OCI-LY1 (cell line): ENCODE measurements around the gene ASTN1.

Experiments
- H2AFZ ChIP-seq: fragments of 200-600 bp; sonication (generic), shearing (Covaris generic); 2 replicates; pipeline ENCODE4 v1.6.0; 2014; ENCODE audit warnings: antibody characterized with exemption, mild to moderate bottlenecking, low read length
- H3F3A ChIP-seq: fragments of 200-600 bp; sonication (generic), shearing (Covaris generic); 2 replicates; pipeline ENCODE4 v1.6.0; 2014; ENCODE audit warnings: mild to moderate bottlenecking, antibody characterized with exemption, low read length, moderate library complexity; ENCODE audit not compliant: insufficient read depth
- H3K27ac ChIP-seq: fragments of 200-600 bp; sonication (generic); 2 replicates; pipeline ENCODE4 v1.5.1; 2014; ENCODE audit warnings: low read length, mixed run types, mild to moderate bottlenecking, low read depth; ENCODE audit not compliant: poor library complexity, severe bottlenecking
- H3K27me3 ChIP-seq: fragments of 200-600 bp; sonication (generic); 2 replicates; pipeline ENCODE4 v1.6.0; 2014; ENCODE audit warnings: antibody characterized with exemption, mild to moderate bottlenecking, low read length, moderate library complexity; ENCODE audit not compliant: insufficient read depth
- H3K36me3 ChIP-seq: fragments of 200-600 bp; sonication (generic); 2 replicates; pipeline ENCODE4 v1.6.1; 2014; ENCODE audit warnings: mild to moderate bottlenecking, antibody characterized with exemption, low read length, moderate library complexity, mixed read lengths; ENCODE audit not compliant: insufficient read depth
- H3K4me1 ChIP-seq: fragments of 200-600 bp; sonication (generic); 2 replicates; pipeline ENCODE4 v1.5.1; 2014; ENCODE audit warnings: mild to moderate bottlenecking, low read length, moderate library complexity; ENCODE audit not compliant: insufficient read depth, severe bottlenecking
- H3K4me2 ChIP-seq: fragments of 200-600 bp; sonication (generic), shearing (Covaris generic); 2 replicates; pipeline ENCODE4 v1.6.1; 2014; ENCODE audit warnings: low read length
- H3K4me3 ChIP-seq: fragments of 200-600 bp; sonication (generic); 2 replicates; pipeline ENCODE4 v1.5.1; 2014; ENCODE audit warnings: low read length, low read depth, mild to moderate bottlenecking, mixed read lengths; ENCODE audit not compliant: poor library complexity, severe bottlenecking
- H3K79me2 ChIP-seq: fragments of 200-600 bp; shearing (Covaris generic); 2 replicates; pipeline ENCODE4 v1.6.1; 2016; ENCODE audit warnings: mixed run types, low read length, mixed read lengths; ENCODE audit not compliant: insufficient read depth
- H3K9ac ChIP-seq: fragments of 200-600 bp; sonication (generic), shearing (Covaris generic); 2 replicates; pipeline ENCODE4 v1.6.1; 2014; ENCODE audit warnings: mild to moderate bottlenecking, low read length, mixed read lengths
- H3K9me2 ChIP-seq: fragments of 200-600 bp; sonication (generic), shearing (Covaris generic); 2 replicates; pipeline ENCODE4 v1.6.1; 2014; ENCODE audit warnings: low read depth, mild to moderate bottlenecking, low read length, mixed read lengths
- H3K9me3 ChIP-seq: fragments of 200-600 bp; shearing (Covaris generic); 2 replicates; pipeline ENCODE4 v1.6.1; 2014; ENCODE audit warnings: low read length, mixed read lengths
- H4K20me1 ChIP-seq: fragments of 200-600 bp; sonication (generic), shearing (Covaris generic); 2 replicates; pipeline ENCODE4 v1.6.0; 2016; ENCODE audit warnings: mild to moderate bottlenecking, low read length; ENCODE audit not compliant: insufficient read depth
- CTCF ChIP-seq: fragments of 200-600 bp; sonication (generic), shearing (Covaris generic); IDR thresholded peaks from 2 replicates; pipeline ENCODE4 v1.5.1; 2017; ENCODE audit warnings: mild to moderate bottlenecking, antibody characterized with exemption, low read length, moderate library complexity, mixed read lengths
- EZH2 ChIP-seq: fragments of 200-600 bp; sonication (generic), shearing (Covaris generic); IDR thresholded peaks from 2 replicates; pipeline ENCODE4 v1.8.0; 2017; ENCODE audit warnings: borderline replicate concordance, mixed run types, mild to moderate bottlenecking, antibody characterized with exemption, low read length, moderate library complexity, mixed read lengths

The ASTN1 gene

GRCh38 chr1:177200290-177200689 lies 35.8 kb upstream of the ASTN1 start:
- TF ChIP-seq EZH2 (no peak), CTCF (no peak)
- no peak overlapping the region for H2AFZ ChIP-seq
- H3K36me3 ChIP-seq = no peaks in the 10 kb centered on the region
- H3K4me1 ChIP-seq = no peaks in the 10 kb centered on the region
- H4K20me1 ChIP-seq = no peaks in the 10 kb centered on the region
- H3F3A ChIP-seq = no peaks in the 10 kb centered on the region
- H3K4me2 ChIP-seq = no peak overlapping the region
- no peaks in the 10 kb centered on the region for H3K79me2 ChIP-seq
- no peaks in the 10 kb centered on the region for H3K27me3 ChIP-seq
- no peak overlapping the region for H3K27ac ChIP-seq
- no peak overlapping the region for H3K9ac ChIP-seq
- no peaks in the 10 kb centered on the region for H3K9me2 ChIP-seq
- no peak overlapping the region for H3K4me3 ChIP-seq
- no peaks in the 10 kb centered on the region for H3K9me3 ChIP-seq

- no peaks in the 10 kb centered on the region for H3K9me3 ChIP-seq
- H3K79me2 ChIP-seq = no peaks in the 10 kb centered on the region
- no peaks in the 10 kb centered on the region for H4K20me1 ChIP-seq
- H3K9ac ChIP-seq = no peak overlapping the region
- TF ChIP-seq CTCF (no peak), EZH2 (no peak)
- H2AFZ ChIP-seq = no peak overlapping the region
- H3K36me3 ChIP-seq = no peaks in the 10 kb centered on the region
- H3F3A ChIP-seq = no peaks in the 10 kb centered on the region
- H3K9me2 ChIP-seq = no peaks in the 10 kb centered on the region
- no peak overlapping the region for H3K4me2 ChIP-seq
- H3K4me1 ChIP-seq = no peaks in the 10 kb centered on the region
- H3K27ac ChIP-seq = no peak overlapping the region
- H3K4me3 ChIP-seq = no peak overlapping the region
- no peaks in the 10 kb centered on the region for H3K27me3 ChIP-seq
Observed at GRCh38 chr1:177198243-177198642, 33.7 kb upstream of the ASTN1 start.

- no peak overlapping the region for H3K27ac ChIP-seq
- no peak overlapping the region for H2AFZ ChIP-seq
- TF ChIP-seq CTCF = no peak
- no peak for TF ChIP-seq EZH2
- H3K36me3 ChIP-seq = no peaks in the 10 kb centered on the region
- no peaks in the 10 kb centered on the region for H3K9me3 ChIP-seq
- no peak overlapping the region for H3K4me3 ChIP-seq
- no peak overlapping the region for H3K9ac ChIP-seq
- H3F3A ChIP-seq = no peaks in the 10 kb centered on the region
- H3K9me2 ChIP-seq = no peaks in the 10 kb centered on the region
- no peaks in the 10 kb centered on the region for H3K4me1 ChIP-seq
- no peaks in the 10 kb centered on the region for H3K79me2 ChIP-seq
- H4K20me1 ChIP-seq = no peaks in the 10 kb centered on the region
- no peak overlapping the region for H3K4me2 ChIP-seq
- no peaks in the 10 kb centered on the region for H3K27me3 ChIP-seq
Observed at GRCh38 chr1:177190308-177190970, 25.9 kb upstream of the ASTN1 start.
